Midbrain (tissue), 1 donor: Measurements from ENCODE around the gene TREM1.
"Not testable (repeated sequence)": the region's sequence is repeated elsewhere in the genome, so short reads cannot be mapped to it uniquely, and the experiment has no call there.

Source experiments
- DNase-seq: peaks from one replicate; lab custom pipeline; 2025; lab: John Stamatoyannopoulos, UW

The TREM1 gene

DNA sequence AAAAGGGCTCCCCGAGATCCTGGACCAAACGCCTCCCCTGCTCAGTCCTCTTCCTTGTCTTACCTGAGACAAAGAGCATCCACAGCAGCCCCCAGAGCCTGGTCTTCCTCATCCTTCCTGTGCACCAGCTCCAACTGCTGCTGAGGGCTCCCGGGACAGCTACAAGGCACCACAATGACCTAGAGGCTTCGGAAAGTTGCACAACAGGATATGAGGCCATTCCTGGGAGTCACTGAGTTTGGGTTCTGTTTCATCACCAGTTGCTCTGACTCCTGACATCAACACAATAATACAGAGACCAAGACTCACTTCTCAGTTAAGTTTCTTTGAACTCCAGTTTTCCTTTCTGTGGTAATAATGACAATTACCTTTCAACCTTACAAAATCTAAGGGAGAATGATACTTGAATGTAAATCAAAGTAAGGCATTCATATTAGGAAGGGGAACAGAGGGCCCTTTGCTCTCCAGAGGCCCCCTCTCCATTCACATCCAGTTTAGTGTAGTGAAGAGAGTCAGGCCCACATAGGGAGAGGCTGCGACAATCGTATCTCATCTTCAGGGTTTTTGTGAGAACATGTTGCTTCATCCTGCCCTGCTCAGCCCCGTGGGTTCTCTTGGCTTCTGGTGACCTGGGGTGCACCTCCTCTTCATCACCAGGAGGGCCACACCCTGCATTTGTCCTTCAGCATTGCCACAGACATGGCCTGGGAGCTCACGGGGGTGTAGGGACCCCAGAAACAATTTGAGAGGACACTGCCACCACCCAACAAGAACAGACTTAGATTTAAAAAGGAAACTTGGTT lies at the start of gene TREM1:
Gene TREM1 (minus strand): TSS at position 139 of the 803 bp plus-strand sequence. CDS start 27 bp downstream, at position 112.
- no peak for DNase-seq

DNA sequence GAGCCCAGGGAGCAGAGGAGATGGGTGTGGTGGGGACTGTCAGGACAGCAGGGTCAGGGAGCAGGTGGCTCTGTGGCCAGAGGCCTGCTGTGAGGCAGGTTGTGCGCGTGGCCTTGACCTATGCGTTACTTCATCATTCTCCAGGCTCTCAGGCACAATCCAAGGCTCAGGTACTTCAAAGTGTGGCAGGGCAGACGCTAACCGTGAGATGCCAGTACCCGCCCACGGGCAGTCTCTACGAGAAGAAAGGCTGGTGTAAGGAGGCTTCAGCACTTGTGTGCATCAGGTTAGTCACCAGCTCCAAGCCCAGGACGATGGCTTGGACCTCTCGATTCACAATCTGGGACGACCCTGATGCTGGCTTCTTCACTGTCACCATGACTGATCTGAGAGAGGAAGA lies 49.5 kb upstream of the TREM1 start:
- DNase-seq = no peak

DNA sequence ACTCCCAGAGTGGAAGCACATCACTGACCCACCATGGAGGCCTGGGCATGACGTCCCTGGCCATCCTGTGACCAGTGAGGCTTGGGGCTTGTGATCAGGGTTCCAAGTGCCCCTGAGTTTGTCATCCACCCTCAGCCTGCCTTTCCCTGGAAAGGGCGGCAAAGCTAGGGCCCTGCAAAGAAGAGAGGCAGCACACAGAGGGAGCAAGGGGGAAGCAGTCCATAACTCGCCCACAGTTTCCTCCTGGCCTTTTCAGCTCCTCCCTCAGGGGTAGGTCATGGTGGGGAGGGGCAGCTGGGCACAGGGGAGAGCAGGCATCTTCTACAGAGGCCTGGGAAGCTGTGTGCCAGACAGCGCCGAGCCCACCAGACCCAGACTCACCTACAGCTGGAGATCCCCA lies 48.8 kb upstream of the TREM1 start, which contains the start of gene NCR2:
Gene NCR2 (plus strand): TSS at position 313 of the 400 bp plus-strand sequence. CDS start 269 bp downstream, outside the sequence.
- no peak for DNase-seq

DNA sequence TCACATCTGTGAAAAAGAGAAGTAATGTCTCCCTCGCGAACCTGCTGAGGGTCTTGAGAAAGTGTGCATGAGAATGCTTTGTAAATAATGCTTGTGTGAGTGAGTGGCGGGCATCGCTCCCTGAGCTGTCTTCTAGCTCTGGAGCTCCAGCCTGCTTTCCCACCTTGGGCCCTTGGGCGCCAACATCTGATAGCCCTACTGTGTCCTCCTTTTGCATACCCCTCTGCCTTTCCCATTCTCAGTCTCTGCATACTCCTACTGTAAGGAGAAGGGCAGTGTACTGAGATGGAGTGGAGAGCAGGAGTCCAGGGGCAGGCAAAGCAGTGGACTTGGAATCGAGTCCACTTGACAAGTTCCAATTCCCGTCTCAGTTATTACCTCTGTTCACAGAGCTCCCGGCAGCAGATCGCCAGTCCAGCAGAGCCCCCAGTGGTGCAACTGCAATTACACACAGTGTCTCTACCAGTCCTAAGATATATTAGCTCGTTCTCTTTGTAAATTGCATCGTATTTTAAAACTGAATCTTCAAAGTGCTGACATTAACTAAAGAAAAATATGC lies 48.1 kb upstream of the TREM1 start:
- DNase-seq = no peak

DNA sequence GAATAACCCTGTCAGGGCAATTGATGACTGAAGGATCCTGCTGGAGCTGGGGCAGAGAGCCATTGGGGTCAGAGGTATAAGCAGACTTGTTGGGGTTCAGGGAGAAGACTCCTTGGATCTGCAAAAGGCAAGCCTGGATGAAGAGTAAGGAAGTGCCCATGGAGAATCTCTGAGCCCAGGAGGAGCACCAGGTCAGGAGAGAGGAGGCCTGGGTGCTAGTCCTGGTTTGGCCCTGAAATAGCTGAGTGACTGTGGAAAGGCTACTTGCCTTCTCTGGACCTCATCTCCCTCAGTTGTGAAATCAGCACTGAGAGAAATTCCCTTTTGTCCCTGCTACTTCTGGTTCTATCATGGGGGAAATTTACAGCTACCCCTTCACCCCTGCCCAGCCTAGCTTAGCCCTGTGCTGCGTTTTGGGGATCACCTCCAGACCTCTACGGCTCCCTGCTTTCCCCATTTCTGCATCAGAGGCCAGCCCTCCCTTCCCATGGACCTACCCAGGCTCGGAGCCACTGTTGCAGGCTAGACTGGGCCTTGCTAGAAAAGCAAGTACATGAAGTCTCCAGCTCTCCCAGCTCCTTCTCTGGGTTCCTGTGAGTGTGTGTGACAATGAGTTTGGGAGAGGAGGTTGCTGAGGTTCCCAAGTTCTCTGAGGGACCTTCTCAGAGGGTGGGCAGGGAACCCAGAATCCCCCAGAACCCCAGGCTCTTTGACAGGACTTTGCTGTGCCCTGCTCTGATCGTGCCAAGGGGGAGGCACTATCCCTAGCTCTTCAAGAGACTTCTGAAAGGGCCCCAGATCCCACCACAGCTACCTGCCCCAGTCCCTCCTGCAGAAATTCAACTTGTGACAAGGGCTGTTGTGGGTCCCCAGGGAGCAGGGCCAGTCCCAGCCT lies 46.6 kb upstream of the TREM1 start:
- no peak for DNase-seq

DNA sequence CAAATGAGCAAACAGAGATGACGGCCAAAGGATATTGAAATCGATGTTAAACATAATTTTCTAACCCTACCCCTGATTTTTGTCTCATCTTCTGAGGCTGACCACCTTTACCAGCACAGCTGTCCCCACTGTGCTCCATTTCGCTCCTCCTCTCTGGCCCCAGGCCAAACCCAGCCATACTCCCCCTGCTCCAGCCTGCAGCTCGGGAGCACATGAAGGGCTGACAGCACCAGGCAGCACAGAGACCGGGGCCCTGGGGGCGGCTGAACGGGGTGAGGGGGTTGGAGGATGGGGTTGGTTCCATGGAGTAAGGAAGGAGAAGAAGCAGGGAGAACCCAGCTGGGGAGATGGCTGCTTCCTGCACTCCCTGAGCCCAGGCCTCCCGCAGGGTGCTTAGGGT lies 45.8 kb upstream of the TREM1 start:
- no peak for DNase-seq

DNA sequence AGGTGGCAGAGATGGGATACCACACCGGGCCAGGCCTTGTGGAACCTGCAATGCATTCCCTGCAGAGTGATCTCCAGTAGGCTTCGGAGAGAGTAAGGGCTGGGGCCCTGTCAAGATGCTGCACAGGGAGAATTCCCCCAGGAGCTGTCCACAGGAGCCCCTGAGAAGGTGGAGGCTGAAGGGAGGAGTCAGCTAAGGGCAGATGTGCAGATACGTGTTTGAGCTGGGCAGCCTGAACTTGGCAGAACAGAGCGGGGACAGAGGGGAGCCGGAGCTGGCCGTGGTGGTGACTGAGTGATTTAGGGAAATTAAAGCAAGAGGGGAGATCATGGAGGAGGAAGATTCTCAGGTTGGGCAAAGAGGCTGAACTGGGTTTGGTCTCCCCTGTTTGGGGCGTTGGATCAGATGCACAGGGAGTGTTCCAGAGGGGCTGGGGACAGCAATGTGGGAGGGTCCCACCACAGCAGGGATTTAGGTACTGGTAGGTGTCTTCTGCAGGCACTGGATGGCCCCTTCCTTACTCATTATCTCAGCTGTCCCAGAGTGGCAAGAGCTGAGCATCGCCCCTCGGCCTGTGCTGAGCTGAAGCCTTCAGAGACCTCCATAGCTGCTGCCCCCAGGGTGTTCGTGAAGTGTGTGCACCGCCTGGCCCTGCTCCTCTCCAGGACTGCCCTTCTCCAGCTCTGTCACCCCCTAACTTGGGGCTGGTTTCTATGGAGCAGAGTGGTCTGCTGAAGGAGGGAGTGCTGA lies 45.1 kb upstream of the TREM1 start:
- no peak for DNase-seq

DNA sequence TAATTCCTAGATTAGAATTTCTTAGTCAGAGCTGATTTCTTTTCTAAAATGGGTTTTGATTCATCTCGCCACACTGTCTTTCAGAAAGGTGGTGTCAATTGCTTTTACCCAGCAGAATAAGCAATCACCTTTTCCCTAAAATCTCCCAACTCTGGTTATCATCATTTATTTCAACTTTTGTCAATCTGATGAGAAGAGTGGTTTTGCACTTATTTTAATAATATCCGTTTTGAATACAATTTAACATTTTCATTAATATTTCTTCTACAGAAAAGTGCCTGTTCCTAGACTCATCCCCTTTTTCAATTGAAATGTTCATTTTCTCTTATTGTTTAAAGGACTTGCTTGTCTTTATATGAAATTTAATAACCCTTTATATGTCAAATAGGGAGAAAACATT lies 40.7 kb upstream of the TREM1 start:
- no peak for DNase-seq

DNA sequence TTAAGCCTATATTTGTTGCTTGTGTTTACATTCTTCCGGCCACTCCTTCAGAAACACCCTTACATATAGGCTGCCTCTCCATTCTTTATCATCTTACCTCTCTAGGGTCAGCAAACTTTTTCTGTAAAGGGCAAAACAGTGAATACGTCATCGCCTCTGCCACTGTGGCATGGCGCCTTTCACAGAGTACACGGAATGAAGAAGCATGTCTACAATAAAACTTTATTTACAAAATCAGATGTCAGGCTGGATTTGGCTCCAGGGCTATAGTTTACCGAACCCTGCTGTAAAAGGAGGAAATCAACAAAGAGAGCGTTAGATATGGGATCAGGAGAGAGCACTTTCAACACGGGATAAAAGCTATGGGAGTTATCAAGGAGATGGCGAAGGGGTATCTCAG lies 39.6 kb upstream of the TREM1 start:
- no peak for DNase-seq

DNA sequence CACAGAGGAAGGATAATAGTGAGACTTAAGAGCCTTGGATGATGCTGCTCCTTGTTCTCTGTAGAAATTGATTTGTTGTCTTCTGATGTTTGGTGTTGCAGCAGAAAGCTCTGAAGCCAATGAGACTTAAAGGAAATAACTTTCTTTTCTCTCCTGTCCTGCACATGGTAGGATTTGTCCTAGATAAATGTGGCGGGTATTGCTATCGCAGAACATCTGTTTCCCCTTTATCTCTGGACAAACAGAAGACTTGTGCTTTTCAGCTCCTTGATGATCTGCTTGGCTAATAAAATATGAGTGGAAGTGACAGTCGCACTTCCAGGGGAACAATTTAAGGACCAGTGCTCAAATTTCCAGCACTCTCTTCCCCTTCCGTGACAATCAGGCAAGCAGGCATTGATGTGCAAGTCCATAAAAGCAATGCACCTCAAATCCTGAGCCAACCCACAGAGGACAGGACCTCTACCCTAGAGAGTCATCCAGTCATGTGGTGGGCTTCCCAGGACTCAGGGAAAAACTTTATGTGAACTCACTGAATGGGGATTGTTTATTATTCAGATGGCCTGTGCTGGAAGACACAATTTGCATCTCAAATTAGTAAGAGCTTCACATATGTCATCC lies 39.1 kb upstream of the TREM1 start:
- DNase-seq = no peak

DNA sequence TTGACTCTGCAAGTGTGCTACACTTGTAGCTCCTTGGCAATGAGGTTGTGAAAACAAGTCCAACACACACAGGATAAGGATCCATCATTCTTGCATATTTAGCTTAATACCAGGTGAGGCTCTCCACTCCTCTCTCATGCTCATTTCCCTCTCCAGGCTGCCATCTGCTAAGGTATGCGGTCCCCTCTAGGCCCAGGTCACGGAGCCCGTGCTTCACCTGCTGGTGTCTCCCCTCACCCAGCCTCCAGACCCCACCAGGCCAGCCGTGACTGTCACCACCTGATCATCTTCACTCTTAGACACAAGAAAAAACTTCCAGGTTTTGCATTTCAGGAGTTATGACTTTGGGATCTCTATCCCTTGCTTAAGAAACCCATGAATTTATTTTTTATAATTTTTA lies 34.7 kb upstream of the TREM1 start:
- DNase-seq = no peak

DNA sequence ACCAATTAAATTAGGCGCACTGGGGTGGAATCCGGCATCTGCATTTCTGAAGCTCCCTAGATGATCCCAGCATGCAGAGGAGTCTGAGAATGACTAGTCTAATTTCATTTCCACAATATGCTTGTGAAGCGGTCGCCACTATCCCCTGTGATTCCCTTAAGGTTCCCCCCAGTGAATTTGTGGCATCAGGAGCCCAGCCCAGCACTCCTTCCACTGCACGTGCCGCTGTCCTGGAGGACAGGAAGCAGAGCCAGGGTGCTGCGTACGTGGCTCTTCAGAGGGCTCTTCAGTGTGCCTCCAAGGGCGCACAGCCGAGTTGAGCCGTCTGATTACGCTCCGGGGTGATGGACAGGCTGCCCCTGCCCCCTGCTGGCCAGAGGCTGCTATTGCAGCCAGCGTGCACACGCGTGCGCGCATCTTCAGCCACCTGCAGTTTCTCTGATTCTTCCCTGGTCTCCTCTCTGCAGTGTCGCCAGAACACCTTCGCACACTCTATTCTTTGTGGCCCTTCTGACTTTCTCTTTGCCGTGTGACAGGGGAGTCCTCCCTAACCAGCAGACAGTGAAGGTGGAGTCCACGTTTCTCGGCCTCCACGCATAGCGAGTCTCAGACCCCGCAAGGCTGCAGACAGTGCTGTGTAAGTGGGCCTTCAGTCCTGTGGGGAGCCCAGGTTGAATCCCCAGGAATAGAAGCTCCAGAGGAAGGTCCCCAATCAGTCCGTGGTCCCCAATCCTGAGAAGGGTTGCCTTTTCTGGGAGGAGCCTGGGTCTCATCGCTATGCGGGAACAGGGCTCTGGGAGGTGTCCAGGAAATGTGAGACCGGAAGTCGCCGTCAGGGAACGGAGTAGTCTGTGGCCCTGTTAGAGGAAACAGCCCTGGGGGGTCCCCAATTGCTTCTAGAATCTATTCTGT lies 32.4 kb upstream of the TREM1 start:
- DNase-seq = peak; percentile 79

DNA sequence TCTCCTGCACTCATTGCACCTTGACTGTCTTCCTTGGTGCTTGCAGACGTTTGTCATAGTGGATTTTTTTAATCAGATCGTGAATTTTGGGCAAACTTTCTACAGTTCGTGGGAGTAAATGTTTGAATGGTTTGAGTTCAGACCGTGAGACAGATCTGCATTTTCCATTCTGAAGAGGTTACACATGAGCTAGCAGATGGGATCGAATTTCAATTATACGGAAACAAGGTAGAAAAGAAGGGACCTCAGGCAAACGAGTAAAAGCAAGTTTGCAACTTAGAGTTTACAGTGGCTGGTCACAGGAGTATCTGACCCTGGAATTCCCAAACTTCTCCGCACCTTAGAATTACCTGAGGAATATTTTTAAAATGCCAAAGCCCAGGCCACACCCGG lies 31.8 kb upstream of the TREM1 start:
- no peak for DNase-seq

DNA sequence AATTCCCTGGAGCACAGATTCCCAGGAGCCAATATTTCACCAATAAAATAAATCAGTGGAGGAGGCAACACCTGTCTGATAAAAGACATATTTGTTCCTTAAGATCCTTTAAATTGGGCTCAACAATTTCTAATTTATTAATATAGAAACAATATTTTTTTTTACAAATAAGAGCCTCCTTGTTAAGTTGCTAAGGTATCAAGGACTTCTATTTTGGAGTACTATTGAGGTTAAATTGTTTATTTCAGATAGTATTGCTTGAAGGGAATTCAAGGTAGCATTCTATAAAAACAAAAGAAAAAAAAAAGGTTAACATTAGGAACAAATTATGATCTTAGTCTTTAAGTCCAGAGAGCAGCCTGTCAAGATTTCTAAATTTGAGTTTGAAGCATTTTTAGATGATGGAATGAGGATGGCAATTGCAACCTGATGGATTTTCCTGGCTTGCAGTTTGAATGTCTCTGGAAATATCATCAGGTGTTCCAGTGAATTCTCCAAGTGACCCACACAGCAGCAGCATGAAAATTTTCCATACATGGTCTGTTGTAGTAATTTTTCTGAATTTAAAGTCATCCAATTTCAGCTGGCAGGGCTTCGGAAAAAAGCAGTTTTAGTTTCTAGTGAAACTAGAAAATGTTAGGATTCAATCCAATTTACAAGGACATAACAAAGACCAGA lies 29.6 kb upstream of the TREM1 start:
- no peak for DNase-seq

DNA sequence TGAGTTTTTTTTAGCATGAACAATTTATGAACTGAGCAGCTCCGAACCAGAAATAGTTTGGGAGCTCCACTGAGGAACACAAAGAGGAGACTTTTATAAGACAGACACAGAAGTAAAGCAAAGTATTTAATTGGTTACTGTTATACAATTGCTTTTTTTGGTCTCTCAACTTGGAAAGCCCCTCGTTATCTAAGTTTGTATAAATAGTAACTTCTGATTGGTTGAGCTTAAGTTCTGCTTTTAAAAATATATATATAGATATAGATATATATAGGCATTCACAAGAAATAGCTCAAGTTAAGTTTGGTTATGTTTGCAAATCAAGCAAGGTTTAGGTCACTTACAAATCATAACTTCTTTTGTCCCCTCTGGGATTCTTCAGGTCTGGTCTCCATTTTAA lies 28.7 kb upstream of the TREM1 start:
- no peak for DNase-seq

DNA sequence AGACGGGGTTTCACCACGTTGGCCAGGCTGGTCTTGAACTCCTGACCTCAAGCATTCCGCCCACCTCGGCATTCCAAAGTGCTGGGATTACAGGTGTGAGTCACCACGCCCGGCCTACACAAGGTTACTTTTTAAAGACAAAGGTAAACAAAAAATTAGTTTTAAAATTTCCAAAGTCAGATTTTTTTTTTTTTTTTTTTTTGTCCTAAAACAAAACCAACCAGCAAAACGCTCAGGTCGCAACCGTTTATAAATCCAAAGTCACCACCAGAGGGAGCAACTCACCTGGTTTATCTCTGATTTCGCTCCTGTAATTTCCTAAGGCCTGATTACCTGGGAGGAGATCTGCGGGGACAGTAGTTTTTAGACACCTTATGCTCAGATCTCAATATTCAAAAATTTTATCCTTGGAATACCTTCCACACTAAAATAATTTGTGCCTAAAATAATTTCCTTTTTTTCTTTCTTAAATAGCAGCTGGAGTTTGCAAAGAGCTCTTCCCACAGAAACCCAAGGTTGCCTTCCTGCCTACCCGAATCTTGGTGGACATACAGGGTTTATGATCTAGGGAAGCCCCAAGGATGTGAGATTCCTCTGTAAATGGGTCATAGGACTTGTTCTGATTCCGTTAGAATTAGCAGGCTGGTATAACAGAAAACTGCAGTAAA lies 19.8 kb upstream of the TREM1 start:
- peak; percentile 11 for DNase-seq

DNA sequence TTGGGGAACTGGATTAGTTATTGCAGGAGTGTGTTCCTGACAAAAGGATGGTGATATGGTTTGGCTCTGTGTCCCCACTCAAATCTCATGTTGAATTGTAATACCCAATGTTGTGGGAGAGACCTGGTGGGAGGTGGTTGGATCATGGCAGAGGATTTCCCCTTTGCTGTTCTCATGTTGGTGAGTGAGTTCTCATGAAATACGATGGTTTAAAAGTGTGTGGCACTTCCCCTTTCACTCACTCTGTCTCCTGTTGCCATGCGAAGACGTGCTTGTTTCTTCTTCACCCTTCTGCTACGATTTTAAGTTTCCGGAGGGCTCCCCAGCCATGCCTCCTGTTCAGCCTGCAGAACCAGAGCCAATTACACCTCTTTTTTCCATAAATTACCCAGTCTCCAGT lies 16.2 kb upstream of the TREM1 start:
- DNase-seq = no peak

DNA sequence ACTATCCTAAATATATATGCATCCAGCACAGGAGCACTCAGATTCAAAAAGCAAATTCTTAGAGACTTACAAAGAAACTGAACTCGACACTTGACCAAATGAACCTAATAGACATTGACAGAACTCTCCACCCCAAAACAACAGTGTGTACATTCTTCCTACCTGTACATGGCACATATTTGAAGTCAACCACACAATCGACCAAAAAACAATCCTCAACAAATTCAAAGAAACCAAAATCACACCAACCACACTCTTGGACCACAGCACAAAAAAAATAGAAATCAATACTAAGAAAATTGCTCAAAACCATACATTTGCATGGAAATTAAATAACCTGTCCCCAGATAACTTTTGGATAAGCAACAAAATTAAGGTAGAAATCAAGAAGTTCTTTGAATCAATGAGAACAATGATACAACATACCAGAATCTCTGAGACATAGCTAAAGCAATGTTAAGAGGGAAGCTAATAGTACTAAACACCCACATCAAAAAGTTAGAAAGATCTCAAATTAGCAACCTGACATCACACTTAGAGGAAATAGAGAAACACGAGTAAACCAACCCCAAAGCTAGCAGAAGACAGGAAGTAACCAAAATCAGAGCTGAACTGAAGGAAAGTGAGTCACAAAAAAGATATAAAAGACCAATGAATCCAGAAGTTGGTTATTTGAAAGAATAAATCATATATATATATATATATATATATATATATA lies 12.5 kb upstream of the TREM1 start:
- DNase-seq = no peak

DNA sequence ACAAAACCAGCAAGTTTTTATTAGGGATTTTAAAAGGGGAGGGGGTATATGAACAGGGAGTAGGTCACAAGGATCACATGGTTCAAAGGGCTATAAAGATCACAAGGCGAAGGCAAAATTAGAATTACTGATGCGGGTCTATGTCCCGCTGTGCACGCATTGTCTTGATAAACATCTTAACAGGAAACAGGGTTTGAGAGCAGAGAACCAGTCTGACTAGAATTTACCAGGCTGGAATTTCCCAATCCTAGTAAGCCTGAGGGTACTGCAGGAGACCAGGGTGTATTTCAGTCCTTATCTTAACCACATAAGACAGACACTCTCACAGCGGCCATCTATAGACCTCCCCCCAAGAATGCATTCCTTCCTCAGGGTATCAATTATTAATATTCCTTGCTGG lies 10.8 kb upstream of the TREM1 start:
- not testable (repeated sequence) for DNase-seq
